ENCODE measurements around the gene MDFIC.

DNA sequence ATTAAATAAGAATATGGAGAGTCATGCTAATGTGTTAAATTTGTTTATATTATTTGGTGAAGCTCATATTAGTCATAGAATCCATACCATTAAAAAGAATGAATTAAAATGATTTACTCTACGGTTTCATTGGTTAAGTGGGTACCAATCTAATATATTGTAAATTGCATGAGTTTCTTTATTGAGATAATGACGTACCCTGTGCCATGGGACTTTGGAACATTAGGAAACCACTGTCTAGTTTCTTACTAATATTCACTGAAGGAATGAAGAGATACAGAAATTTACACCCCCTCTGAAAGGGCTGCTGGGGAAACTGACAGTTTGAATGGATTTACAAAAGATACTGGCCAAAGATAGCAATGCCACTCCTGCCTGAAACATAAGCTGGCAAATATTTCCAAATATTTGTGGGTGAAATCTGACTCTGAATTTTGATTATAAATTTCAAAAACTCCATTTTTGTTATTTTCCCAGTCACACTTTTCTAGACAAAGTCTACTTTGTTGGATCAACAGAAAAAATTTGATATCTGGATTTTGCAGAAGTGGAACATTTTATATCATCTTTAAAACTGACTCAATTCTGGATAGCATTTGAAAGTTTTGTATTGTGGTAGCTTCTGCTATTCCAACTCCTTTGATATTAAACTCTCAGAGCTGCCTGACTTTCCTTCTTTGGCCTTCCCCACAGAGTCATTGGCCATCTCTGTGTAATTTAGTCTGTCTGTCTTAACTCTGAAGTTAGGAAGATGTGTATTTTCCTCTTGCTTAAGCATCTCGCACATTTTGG lies 22.3 kb downstream of the MDFIC start:
- TF ChIP-seq POLR2AphosphoS5 (IDR thresholded peaks at IDR 0.05), result no peak
- TF ChIP-seq, protein P1, sequence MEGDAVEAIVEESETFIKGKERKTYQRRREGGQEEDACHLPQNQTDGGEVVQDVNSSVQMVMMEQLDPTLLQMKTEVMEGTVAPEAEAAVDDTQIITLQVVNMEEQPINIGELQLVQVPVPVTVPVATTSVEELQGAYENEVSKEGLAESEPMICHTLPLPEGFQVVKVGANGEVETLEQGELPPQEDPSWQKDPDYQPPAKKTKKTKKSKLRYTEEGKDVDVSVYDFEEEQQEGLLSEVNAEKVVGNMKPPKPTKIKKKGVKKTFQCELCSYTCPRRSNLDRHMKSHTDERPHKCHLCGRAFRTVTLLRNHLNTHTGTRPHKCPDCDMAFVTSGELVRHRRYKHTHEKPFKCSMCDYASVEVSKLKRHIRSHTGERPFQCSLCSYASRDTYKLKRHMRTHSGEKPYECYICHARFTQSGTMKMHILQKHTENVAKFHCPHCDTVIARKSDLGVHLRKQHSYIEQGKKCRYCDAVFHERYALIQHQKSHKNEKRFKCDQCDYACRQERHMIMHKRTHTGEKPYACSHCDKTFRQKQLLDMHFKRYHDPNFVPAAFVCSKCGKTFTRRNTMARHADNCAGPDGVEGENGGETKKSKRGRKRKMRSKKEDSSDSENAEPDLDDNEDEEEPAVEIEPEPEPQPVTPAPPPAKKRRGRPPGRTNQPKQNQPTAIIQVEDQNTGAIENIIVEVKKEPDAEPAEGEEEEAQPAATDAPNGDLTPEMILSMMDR (IDR thresholded peaks at IDR 0.05 in 8 of 11, conservative IDR thresholded peaks at IDR 0.05 in 3 of 11), result no peak
